ENCODE data around the gene ENOX1.

ENOX1 gene

DNA sequence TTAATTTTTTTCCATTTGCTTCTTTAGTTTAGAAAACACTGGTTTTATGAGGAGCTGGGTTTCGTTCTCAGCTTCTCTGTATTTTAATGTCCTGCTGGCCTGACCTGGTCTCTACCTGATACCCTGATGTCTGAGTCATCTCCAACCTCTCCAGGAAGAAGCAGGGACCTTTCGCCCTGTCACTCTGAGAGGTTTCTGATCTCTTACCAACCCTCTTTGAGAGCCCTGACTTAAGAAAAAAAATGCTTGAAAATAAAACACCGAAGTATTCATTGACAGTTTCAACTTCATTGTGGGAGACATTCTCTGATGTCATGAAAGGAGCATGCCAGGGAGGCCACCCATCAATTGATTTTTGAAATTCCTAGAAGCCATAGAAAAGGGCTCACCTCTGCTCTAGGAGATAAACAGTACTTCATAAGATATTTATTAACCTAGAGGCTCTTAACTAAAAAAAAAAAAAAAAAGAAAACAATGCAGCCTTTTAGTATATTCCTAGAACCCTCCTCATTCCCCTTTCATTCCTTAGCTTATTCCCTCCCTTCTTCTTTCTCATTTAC is 234.8 kb downstream of the ENOX1 start:
- POLR2A ChIA-PET = interaction anchor here (0.7 kb wide), 1 partner anchor 1664 kb away, joined by 5 read pairs; no protein-coding TSS in a partner anchor
- H3K27ac ChIP-seq (ENCODE audit: extremely low read depth, low read depth, low read length) = no peak overlapping the region
- CTCF ChIA-PET = no interaction called here

GRCh38 chr13:43546816-43547215 is 240.0 kb downstream of the ENOX1 start:
- Histone ChIP-seq H3K4me1 (ENCODE audit: control insufficient read depth, insufficient read depth, low read length) (no peaks in the 10 kb centered on the region; the same call in 1 of the 2 replicates), H3K4me3 (ENCODE audit: low read depth, low read length) (no peak overlapping the region), H3K9me3 (ENCODE audit: control insufficient read depth, insufficient read depth, low read depth, low read length) (no peaks in the 10 kb centered on the region), H3K36me3 (ENCODE audit: control insufficient read depth in 2 of 2, insufficient read depth in 1 of 2, low read length in 2 of 2) (no peaks in the 10 kb centered on the region), H3K27ac (ENCODE audit: extremely low read depth, low read depth, low read length) (no peak overlapping the region)
- CTCF ChIA-PET = no interaction called here
- POLR2A ChIA-PET = no interaction called here
- TF ChIP-seq ZNF558 (tag by site-specific recombination; IDR thresholded peaks at IDR 0.05) (no peak), ZNF112 (tag by site-specific recombination; IDR thresholded peaks at IDR 0.05) (no peak), ZNF133 (tag by site-specific recombination; IDR thresholded peaks at IDR 0.05) (no peak), ZNF707 (tag by site-specific recombination; IDR thresholded peaks at IDR 0.05) (no peak), ZNF488 (tag by site-specific recombination; IDR thresholded peaks at IDR 0.05) (no peak), ZSCAN4 (tag by site-specific recombination; IDR thresholded peaks at IDR 0.05) (no peak), ZNF513 (tag by site-specific recombination; IDR thresholded peaks at IDR 0.05) (no peak), ZNF292 (tag by site-specific recombination; IDR thresholded peaks at IDR 0.05; ENCODE audit: borderline replicate concordance, low read depth) (no peak)

More for the DNA sequence above, 234.8 kb downstream of the ENOX1 start:
- Histone ChIP-seq H3K4me1 (ENCODE audit: control insufficient read depth, insufficient read depth, low read length) (no peaks in the 10 kb centered on the region), H3K4me3 (ENCODE audit: low read depth, low read length) (no peak overlapping the region), H3K36me3 (ENCODE audit: control insufficient read depth in 2 of 2, insufficient read depth in 1 of 2, low read length in 2 of 2) (no peaks in the 10 kb centered on the region), H3K9me3 (ENCODE audit: control insufficient read depth, insufficient read depth, low read depth, low read length) (no peaks in the 10 kb centered on the region)
- no peak for TF ChIP-seq ZNF585B (tag by site-specific recombination; IDR thresholded peaks at IDR 0.05)
- TF ChIP-seq HOXA7 (CRISPR knock-in tag; IDR thresholded peaks at IDR 0.05; ENCODE audit: borderline replicate concordance) = no peak
- TF ChIP-seq, protein P1, sequence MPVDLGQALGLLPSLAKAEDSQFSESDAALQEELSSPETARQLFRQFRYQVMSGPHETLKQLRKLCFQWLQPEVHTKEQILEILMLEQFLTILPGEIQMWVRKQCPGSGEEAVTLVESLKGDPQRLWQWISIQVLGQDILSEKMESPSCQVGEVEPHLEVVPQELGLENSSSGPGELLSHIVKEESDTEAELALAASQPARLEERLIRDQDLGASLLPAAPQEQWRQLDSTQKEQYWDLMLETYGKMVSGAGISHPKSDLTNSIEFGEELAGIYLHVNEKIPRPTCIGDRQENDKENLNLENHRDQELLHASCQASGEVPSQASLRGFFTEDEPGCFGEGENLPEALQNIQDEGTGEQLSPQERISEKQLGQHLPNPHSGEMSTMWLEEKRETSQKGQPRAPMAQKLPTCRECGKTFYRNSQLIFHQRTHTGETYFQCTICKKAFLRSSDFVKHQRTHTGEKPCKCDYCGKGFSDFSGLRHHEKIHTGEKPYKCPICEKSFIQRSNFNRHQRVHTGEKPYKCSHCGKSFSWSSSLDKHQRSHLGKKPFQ (tag by site-specific recombination; IDR thresholded peaks at IDR 0.05) = no peak
- TF ChIP-seq ZEB2 (tag by site-specific recombination; IDR thresholded peaks at IDR 0.05) = no peak
- TF ChIP-seq ZIC2 (tag by site-specific recombination; IDR thresholded peaks at IDR 0.05) = no peak
- TF ChIP-seq ZFP41 (tag by site-specific recombination; IDR thresholded peaks at IDR 0.05; ENCODE audit: borderline replicate concordance) = no peak
- TF ChIP-seq PRDM1 (tag by site-specific recombination; IDR thresholded peaks at IDR 0.05) = no peak
- no peak for TF ChIP-seq ZNF76 (tag by site-specific recombination; IDR thresholded peaks at IDR 0.05; ENCODE audit: borderline replicate concordance, low read depth)
- TF ChIP-seq ZNF184 (tag by site-specific recombination; IDR thresholded peaks at IDR 0.05) = no peak
- no peak for TF ChIP-seq PRDM6 (tag by site-specific recombination; IDR thresholded peaks at IDR 0.05)
- no peak for TF ChIP-seq ZNF530 (tag by site-specific recombination; IDR thresholded peaks at IDR 0.05; ENCODE audit: low read depth)
- TF ChIP-seq MYNN (tag by site-specific recombination; IDR thresholded peaks at IDR 0.05; ENCODE audit: borderline replicate concordance) = no peak
- TF ChIP-seq, protein P2, sequence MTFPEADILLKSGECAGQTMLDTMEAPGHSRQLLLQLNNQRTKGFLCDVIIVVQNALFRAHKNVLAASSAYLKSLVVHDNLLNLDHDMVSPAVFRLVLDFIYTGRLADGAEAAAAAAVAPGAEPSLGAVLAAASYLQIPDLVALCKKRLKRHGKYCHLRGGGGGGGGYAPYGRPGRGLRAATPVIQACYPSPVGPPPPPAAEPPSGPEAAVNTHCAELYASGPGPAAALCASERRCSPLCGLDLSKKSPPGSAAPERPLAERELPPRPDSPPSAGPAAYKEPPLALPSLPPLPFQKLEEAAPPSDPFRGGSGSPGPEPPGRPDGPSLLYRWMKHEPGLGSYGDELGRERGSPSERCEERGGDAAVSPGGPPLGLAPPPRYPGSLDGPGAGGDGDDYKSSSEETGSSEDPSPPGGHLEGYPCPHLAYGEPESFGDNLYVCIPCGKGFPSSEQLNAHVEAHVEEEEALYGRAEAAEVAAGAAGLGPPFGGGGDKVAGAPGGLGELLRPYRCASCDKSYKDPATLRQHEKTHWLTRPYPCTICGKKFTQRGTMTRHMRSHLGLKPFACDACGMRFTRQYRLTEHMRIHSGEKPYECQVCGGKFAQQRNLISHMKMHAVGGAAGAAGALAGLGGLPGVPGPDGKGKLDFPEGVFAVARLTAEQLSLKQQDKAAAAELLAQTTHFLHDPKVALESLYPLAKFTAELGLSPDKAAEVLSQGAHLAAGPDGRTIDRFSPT (tag by site-specific recombination; IDR thresholded peaks at IDR 0.05) = no peak
- TF ChIP-seq, protein P3, sequence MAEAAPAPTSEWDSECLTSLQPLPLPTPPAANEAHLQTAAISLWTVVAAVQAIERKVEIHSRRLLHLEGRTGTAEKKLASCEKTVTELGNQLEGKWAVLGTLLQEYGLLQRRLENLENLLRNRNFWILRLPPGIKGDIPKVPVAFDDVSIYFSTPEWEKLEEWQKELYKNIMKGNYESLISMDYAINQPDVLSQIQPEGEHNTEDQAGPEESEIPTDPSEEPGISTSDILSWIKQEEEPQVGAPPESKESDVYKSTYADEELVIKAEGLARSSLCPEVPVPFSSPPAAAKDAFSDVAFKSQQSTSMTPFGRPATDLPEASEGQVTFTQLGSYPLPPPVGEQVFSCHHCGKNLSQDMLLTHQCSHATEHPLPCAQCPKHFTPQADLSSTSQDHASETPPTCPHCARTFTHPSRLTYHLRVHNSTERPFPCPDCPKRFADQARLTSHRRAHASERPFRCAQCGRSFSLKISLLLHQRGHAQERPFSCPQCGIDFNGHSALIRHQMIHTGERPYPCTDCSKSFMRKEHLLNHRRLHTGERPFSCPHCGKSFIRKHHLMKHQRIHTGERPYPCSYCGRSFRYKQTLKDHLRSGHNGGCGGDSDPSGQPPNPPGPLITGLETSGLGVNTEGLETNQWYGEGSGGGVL (tag by site-specific recombination; IDR thresholded peaks at IDR 0.05) = no peak
- no peak for TF ChIP-seq ZNF24 (tag by site-specific recombination; IDR thresholded peaks at IDR 0.05)
- no peak for TF ChIP-seq ZNF629 (tag by site-specific recombination; IDR thresholded peaks at IDR 0.05)
- no peak for TF ChIP-seq MZF1 (tag by site-specific recombination; IDR thresholded peaks at IDR 0.05; ENCODE audit: borderline replicate concordance)
- no peak for TF ChIP-seq ZNF664 (tag by site-specific recombination; IDR thresholded peaks at IDR 0.05)

Data from HEK293 (cell line).